Measurements from ENCODE around the gene SFXN3. TPM values are rescaled to one million over a fixed set of nuclear protein-coding genes. Genes with fewer than 3 reads are reported as not detected.
A peak's percentile ranks its signal among the peaks of the same experiment; 100 is the strongest.

Gene SFXN3
- total RNA-seq, 1 donor from 2014 or later: 15.3 TPM

GRCh38 chr10:100985336-100985735 is 45.7 kb upstream of the SFXN3 start:
- Mint-ChIP-seq H3K36me3 (peaks cover 10% of the 10 kb centered on the region), H3K27me3 (no peaks in the 10 kb centered on the region)

DNA sequence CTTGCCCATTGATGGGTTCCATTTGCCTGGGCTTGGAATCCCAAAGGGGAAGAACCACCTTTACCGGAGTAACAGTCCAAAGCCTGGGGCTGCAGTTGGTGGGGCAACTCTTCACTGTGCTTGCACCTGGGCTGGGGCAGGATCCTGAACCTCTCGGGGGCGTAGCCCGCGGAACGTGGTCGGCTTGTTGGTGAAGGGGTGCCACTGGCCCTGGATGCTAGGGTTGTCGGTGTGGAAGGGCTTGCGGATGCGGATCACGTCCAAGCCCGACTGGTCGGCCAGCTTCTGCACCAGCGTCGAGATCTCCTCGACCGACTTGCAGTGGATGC is 44.4 kb upstream of the SFXN3 start:
- Mint-ChIP-seq H3K4me3 (peak overlapping the region; percentile 98), H3K27ac (peak overlapping the region; percentile 92), H3K36me3 (peaks cover 20% of the 10 kb centered on the region), H3K9me3 (no peaks in the 10 kb centered on the region), H3K27me3 (no peaks in the 10 kb centered on the region), H3K4me1 (ENCODE audit: unreplicated experiment) (peaks cover 25% of the 10 kb centered on the region)
- DNase-seq (ENCODE audit: extremely low spot score, unreplicated experiment): no peak
- TF ChIP-seq CTCF (conservative IDR thresholded peaks at IDR 0.05): no peak

More at GRCh38 chr10:100985336-100985735, 45.7 kb upstream of the SFXN3 start:
- H3K9me3 Mint-ChIP-seq: no peaks in the 10 kb centered on the region
- peaks cover 23% of the 10 kb centered on the region for H3K4me1 Mint-ChIP-seq (ENCODE audit: unreplicated experiment)
- peak overlapping the region; percentile 98 for H3K4me3 Mint-ChIP-seq
- TF ChIP-seq CTCF (conservative IDR thresholded peaks at IDR 0.05): no peak
- no peak overlapping the region for H3K27ac Mint-ChIP-seq
- no peak for DNase-seq (ENCODE audit: extremely low spot score, unreplicated experiment)

DNA sequence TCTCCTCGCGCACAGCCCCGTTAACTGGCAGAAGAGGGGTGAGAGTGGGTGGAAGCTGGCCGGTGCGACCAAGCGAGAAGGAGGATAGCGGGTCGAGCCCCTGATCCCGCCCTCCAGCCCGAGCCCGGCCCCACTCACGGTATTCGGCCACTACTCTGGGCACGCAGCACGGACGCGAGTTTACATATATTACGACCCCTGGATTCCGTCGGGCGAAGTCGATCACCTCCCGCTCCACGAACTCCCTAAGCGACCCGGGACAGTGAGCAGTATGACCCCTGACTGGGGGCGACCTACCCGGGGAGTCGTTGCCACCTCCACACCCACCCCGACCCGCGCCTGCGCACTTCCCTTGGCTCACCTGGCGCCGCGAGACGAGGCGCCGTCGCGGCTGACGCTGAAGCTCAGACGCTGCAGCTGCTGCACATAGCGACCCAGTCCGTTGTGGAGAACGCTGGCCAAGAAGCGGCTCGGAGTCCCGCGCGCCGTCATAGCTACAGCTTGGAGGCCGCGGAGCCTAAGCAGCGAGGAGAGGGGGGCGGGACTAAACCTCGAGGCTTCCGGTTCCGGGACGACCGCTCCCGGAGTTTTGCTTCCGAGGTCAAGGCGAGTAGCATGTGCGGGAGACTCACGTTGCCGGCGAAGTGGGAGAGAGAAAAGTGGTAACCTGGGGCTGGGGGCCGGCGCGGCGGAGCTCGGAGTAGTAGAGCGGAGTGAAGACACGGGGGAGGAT is 43.9 kb upstream of the SFXN3 start, which contains the start of the genes MRPL43 and TWNK:
Gene MRPL43 (minus strand): TSS at position 546 of the 733 bp plus-strand sequence. CDS start 54 bp downstream, at position 492.
Gene TWNK (plus strand): TSS at position 592 of the 733 bp plus-strand sequence. CDS start 668 bp downstream, outside the sequence.
- peak within 1 kb of the TSS; percentile 98 for H3K4me3 Mint-ChIP-seq
- peaks cover 25% of the 10 kb centered on the region for H3K4me1 Mint-ChIP-seq (ENCODE audit: unreplicated experiment)
- no peaks in the 10 kb centered on the region for H3K9me3 Mint-ChIP-seq
- H3K36me3 Mint-ChIP-seq: peaks cover 20% of the 10 kb centered on the region
- H3K27me3 Mint-ChIP-seq: no peaks in the 10 kb centered on the region
- peak within 1 kb of the TSS; percentile 92 for H3K27ac Mint-ChIP-seq
- peak; percentile 87 for DNase-seq (ENCODE audit: extremely low spot score, unreplicated experiment)
- TF ChIP-seq CTCF (conservative IDR thresholded peaks at IDR 0.05): no peak

GRCh38 chr10:100987685-100988049 is 43.4 kb upstream of the SFXN3 start:
- no peak for TF ChIP-seq CTCF (conservative IDR thresholded peaks at IDR 0.05)
- DNase-seq (ENCODE audit: extremely low spot score, unreplicated experiment): no peak
- no peaks in the 10 kb centered on the region for H3K27me3 Mint-ChIP-seq
- no peaks in the 10 kb centered on the region for H3K9me3 Mint-ChIP-seq
- peak overlapping the region; percentile 92 for H3K27ac Mint-ChIP-seq
- H3K4me1 Mint-ChIP-seq (ENCODE audit: unreplicated experiment): peaks cover 25% of the 10 kb centered on the region
- H3K36me3 Mint-ChIP-seq: peaks cover 20% of the 10 kb centered on the region
- peak overlapping the region; percentile 98 for H3K4me3 Mint-ChIP-seq

DNA sequence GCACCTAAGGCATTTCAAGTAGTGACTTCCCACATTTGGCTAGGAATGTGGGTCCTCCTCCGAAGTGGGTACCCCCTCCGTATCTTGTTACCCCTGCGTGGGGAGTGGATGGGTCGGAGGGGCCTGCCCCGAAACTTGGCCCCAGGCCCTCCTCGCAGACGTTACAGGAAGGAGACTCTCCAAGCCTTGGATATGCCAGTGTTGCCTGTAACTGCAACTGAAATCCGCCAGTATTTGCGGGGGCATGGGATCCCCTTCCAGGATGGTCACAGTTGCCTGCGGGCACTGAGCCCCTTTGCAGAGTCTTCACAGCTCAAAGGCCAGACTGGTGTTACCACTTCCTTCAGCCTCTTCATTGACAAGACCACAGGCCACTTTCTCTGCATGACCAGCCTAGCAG is 42.9 kb upstream of the SFXN3 start:
- DNase-seq (ENCODE audit: extremely low spot score, unreplicated experiment): no peak
- peaks cover 25% of the 10 kb centered on the region for H3K4me1 Mint-ChIP-seq (ENCODE audit: unreplicated experiment)
- H3K36me3 Mint-ChIP-seq: peaks cover 20% of the 10 kb centered on the region
- H3K27me3 Mint-ChIP-seq: no peaks in the 10 kb centered on the region
- TF ChIP-seq CTCF (conservative IDR thresholded peaks at IDR 0.05): no peak
- no peaks in the 10 kb centered on the region for H3K9me3 Mint-ChIP-seq
- H3K4me3 Mint-ChIP-seq: peak overlapping the region; percentile 98
- H3K27ac Mint-ChIP-seq: peak overlapping the region; percentile 92

Data from type B pancreatic cell (in vitro differentiated cells).